Measurements from ENCODE around the gene CCL7.

The CCL7 gene

GRCh38 chr17:34291721-34292348, 21.8 kb downstream of the CCL7 start:
- no peak for DNase-seq

- no peak for DNase-seq
Observed at GRCh38 chr17:34299027-34299426, 29.0 kb downstream of the CCL7 start.

- peak; percentile 22 for DNase-seq
Observed at GRCh38 chr17:34299956-34300577, 30.0 kb downstream of the CCL7 start.

- DNase-seq, result no peak
Observed at GRCh38 chr17:34300652-34301370, 30.8 kb downstream of the CCL7 start.

- no peak for DNase-seq
Observed at GRCh38 chr17:34301986-34302385, 32.0 kb downstream of the CCL7 start.

- no peak for DNase-seq
Observed at GRCh38 chr17:34302636-34303035, 32.6 kb downstream of the CCL7 start.

GRCh38 chr17:34303606-34304005, 33.6 kb downstream of the CCL7 start:
- no peak for DNase-seq

GRCh38 chr17:34305061-34305460, 35.0 kb downstream of the CCL7 start:
- DNase-seq, result no peak

- DNase-seq, result no peak
Observed at GRCh38 chr17:34305606-34306005, 35.6 kb downstream of the CCL7 start.

GRCh38 chr17:34306466-34306865, 36.4 kb downstream of the CCL7 start:
- DNase-seq, result peak; percentile 13

- no peak for DNase-seq
Observed at GRCh38 chr17:34307110-34307509, 37.1 kb downstream of the CCL7 start.

- DNase-seq, result no peak
Observed at GRCh38 chr17:34308371-34308770, 38.4 kb downstream of the CCL7 start.

GRCh38 chr17:34311291-34311690, 41.3 kb downstream of the CCL7 start:
- DNase-seq, result no peak

- no peak for DNase-seq
Observed at GRCh38 chr17:34312080-34312479, 42.1 kb downstream of the CCL7 start.

GRCh38 chr17:34313164-34313563, 43.1 kb downstream of the CCL7 start:
- no peak for DNase-seq

- DNase-seq, result no peak
Observed at GRCh38 chr17:34314279-34314678, 44.3 kb downstream of the CCL7 start.

GRCh38 chr17:34318474-34318873, 48.5 kb downstream of the CCL7 start:
- no peak for DNase-seq

GRCh38 chr17:34319039-34319483, 49.0 kb downstream of the CCL7 start, which contains the start of gene CCL8:
TSS of gene CCL8 (plus strand) at chr17:34319435. CDS start at chr17:34319502, 67 bp downstream.
- DNase-seq, result no peak

Data from NCI-H748 treated with DMSO at 0.1 percent for 48 hours (cell line).